RPMI7951 (cell line): ENCODE measurements around the gene PBX1. TPM values are rescaled to one million over a fixed set of nuclear protein-coding genes. Genes with fewer than 3 reads are reported as not detected.
"Not testable (repeated sequence)": the region's sequence is repeated elsewhere in the genome, so short reads cannot be mapped to it uniquely, and the experiment has no call there.

Experiments used
- DNase-seq: peaks from one replicate; pipeline ENCODE4 v3.0.0-alpha.2; 2012; ENCODE audit warnings: low read depth
- total RNA-seq: library from RNA; depleted of rRNA; stranded (reverse); fragments of >200 nt; shearing (Covaris generic); gene quantifications from 2 replicates; pipeline ENCODE4 v1.2.3, GENCODE V29; 2014; rRNA removed

PBX1 gene
- total RNA-seq, result 1.7 and 2.4 TPM in 2 replicates

DNA sequence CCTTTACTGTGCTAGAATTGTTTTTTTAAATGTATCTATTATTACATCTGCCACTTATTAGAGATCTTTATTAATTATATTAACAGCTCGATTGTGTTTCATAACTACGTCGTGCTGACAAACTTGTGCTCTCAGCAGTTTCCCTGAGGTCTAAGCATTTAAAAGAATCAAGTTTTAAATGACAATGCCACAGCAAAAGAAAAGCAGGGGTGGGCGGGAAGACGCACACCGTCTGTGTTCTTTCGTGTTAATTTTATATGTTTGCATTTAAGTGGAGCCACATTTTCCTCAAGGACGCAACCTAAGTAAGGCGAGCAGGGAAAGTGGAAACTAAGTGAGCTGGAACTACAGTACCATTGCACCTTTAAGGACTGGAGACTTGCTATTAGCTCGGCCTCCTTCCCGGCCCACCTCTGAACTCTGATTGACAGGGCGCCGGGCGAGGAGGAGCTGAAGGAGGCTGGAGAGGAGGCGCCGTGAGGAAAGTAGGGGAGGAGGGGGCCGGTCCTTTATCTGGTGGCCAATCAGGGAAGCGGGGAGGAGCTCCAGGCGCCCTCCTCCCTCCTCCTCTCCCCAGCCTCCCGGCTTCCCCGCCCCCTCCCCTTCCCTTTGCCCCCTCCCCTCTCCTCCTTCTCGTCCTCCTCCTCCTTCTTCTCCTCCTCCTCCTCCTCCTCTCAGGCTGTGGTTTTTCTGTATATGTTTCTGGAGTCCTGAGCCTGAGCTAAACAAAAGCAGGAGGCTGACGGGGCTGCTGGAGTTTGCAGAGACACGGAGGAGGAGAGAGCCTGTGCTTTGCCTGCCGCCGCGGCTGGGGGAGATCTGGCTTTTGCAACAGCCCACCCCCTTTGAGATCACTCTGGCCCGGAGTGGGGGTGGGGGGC lies at the start of gene PBX1:
Gene PBX1, plus strand, starts transcription at position 724 of the 881 bp plus-strand sequence.
- DNase-seq, result peak; percentile 95

GRCh38 chr1:164510435-164510834 lies 48.5 kb upstream of the PBX1 start:
- no peak for DNase-seq

- DNase-seq, result no peak
Observed at GRCh38 chr1:164511001-164511705, 47.8 kb upstream of the PBX1 start.

DNA sequence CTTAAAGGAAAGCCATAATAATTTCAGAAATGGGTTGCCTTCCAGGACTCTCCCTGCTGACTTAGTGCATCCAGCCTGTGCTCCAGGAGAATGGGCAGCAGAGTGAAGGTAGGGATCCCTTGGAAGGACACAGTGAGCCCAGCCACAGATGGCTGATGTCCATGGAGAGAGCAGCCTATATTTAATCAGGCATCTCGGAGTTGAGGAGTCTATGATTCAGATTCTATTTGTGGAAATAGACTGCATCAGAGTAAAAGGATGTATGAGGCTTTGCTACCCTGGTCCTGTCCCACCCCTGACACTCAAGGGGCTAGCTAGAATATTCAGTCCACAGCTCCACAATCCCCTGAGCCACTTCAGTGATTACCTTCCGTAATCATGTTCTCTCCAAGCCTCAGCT lies 43.8 kb upstream of the PBX1 start:
- no peak for DNase-seq

DNA sequence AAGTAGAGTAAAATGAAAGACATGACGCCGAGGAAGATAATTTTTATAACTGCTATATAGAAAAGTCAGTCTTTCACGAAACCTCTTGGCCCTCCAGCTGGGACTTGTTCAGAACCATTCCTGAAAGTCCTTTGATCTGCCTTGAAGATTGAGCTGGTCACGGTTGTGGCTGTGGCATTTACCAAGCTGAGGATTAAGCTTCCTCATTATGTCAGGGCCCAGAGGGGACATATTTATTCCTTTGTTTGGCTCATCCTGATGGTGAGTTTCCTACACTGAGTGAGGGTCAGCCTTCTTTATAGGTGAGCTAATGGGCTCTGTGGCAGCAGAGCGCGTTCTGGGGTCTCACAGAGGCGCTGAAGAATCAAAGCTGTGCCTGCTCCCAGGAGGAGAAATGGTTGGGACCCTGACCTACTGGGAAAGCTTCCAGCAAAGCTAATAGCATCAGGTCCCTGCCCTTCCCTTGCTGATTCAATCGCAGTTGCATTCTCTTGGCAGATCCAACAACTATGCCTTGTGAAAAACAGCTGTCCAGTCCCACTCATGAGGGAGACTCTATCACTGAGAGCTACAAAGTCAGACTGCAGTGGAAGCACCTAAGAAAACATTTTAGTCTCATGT lies 43.2 kb upstream of the PBX1 start:
- DNase-seq, result no peak

- no peak for DNase-seq
Observed at GRCh38 chr1:164516591-164516990, 42.4 kb upstream of the PBX1 start.

- no peak for DNase-seq
Observed at GRCh38 chr1:164518692-164519332, 40.2 kb upstream of the PBX1 start.

DNA sequence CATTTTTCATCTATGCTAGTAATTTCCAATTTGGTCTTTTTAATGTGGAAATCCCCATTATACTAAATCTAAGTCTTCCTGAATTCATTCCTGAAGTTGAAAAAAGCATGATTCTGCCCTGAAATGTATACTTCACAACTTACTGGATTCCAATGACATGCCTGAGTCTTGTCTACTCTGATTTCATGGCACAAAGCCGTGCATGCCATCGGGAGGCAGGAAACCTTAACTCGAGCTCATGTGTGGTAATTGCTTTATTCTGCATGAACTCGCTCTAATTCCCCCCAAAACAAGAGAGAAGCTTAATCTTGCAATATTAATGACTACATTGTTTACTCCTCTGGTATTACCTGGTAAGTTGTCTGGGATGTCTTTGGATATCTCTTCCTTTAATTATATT lies 39.6 kb upstream of the PBX1 start:
- no peak for DNase-seq

DNA sequence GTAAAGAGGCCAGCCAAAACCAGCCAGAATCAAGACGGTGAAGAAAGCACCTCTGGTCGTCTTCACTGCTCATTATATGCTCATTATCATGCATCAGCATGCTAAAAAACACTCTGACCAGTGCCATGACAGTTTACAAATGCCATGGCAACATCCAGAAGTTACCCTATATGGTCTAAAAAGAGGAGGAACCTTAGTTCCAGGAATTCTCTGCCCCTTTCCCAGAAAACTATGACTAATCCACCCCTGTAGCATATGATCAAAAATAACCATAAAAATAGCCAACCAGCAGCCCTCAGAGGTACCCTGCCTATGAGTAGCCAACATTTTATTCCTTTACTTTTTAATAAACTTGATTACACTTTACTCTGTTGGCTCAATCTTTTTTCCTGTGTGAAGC lies 34.2 kb upstream of the PBX1 start:
- DNase-seq, result no peak

GRCh38 chr1:164534863-164535610 lies 23.9 kb upstream of the PBX1 start:
- DNase-seq, result no peak

GRCh38 chr1:164552463-164552988 lies 6.5 kb upstream of the PBX1 start:
- DNase-seq, result not testable (repeated sequence)

DNA sequence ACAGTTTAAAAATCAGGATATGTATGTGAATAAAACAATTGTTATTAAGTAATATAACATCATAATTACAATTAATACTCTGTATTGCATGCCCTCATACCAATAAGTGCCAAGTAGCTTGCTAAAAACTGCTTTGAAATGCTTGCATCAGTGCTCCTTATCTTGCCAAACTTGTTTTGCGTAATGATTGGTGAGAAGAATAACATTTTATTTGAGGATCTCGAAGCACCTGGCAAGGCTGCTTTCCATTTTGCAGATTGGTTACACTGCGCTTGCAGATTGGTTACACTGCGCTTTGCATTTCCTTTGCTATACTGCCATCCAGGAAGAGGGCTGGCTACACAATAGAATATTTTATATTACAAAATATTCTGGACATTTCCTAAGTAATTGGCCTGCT lies 1.7 kb upstream of the PBX1 start:
- DNase-seq, result no peak

- peak; percentile 2 for DNase-seq
Observed at GRCh38 chr1:164559342-164560051, 513 bp downstream of the PBX1 start.

GRCh38 chr1:164560121-164560541 lies 1.1 kb downstream of the PBX1 start:
- DNase-seq, result no peak

- DNase-seq, result no peak
Observed at GRCh38 chr1:164560556-164560955, 1.6 kb downstream of the PBX1 start.

DNA sequence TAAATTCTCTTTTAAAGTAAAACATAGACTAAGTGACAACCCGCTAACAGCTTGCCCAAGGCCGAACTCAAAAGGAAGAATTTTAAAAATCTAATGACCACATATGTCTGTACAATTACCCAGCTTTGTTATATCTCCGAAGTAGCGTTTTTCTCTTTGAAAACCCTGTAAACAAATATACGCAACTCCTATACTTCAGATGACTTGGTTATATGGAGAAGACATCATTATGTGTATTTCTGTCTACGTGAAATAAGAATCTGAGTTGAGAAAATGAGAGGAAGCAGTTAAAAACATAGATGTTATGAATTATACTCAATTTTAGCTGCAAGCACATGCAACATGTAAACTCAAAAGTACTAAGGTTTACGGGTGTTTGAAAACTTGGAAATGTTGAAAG lies 2.0 kb downstream of the PBX1 start:
- no peak for DNase-seq

- DNase-seq, result no peak
Observed at GRCh38 chr1:164561472-164561871, 2.5 kb downstream of the PBX1 start.

GRCh38 chr1:164562061-164562460 lies 3.1 kb downstream of the PBX1 start:
- DNase-seq, result no peak

DNA sequence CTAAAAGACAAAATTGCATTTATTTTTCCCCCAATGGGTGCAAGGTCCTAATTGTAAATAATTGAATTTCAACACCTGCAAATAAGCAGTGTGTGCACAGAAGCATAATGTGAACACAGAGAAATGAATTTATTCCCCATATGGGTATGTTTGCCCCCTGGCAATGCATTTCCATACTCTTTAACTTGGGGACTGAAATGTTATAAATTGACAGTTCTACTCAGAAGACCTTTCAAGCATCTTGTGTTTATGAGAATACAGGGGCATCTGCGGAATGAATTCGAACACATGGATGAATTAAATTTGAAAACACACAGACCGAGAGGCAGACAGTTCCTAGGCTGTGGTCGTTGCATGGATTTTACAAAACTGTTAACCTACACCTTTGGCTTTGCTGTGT lies 3.5 kb downstream of the PBX1 start:
- DNase-seq, result no peak

GRCh38 chr1:164562947-164563520 lies 4.0 kb downstream of the PBX1 start:
- DNase-seq, result no peak
